NCI-H2171 treated with DMSO at 0.1 percent for 48 hours (cell line): Measurements from ENCODE around the gene RBP3.
A peak's percentile ranks its signal among the peaks of the same experiment; 100 is the strongest.

Source experiments
- DNase-seq: peaks from one replicate; lab custom pipeline; 2025; lab: John Stamatoyannopoulos, UW

RBP3 gene

GRCh38 chr10:47318706-47319105, 29.5 kb upstream of the RBP3 start:
- peak; percentile 5 for DNase-seq

DNA sequence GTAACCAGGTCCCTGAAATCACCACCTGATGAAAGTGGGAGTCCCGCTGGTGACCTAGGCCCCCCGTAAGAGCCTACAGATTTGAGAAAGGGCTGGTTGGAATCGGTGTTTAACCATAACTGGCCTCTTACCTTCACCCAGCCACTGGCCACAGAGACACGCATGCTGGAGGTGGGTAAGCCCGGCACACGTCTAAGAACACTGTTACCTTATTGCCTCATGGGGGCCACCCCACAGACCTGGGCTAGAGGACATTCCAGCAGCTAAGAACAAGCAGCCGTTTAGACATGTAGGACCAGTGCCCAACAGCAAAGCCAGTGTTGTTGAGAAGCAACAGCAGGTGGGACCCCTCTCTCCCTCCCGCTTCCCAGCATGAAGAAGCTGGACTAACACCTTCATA, 28.4 kb upstream of the RBP3 start:
- DNase-seq, result no peak

- DNase-seq, result no peak
Measured at GRCh38 chr10:47320812-47321211, 27.4 kb upstream of the RBP3 start.

DNA sequence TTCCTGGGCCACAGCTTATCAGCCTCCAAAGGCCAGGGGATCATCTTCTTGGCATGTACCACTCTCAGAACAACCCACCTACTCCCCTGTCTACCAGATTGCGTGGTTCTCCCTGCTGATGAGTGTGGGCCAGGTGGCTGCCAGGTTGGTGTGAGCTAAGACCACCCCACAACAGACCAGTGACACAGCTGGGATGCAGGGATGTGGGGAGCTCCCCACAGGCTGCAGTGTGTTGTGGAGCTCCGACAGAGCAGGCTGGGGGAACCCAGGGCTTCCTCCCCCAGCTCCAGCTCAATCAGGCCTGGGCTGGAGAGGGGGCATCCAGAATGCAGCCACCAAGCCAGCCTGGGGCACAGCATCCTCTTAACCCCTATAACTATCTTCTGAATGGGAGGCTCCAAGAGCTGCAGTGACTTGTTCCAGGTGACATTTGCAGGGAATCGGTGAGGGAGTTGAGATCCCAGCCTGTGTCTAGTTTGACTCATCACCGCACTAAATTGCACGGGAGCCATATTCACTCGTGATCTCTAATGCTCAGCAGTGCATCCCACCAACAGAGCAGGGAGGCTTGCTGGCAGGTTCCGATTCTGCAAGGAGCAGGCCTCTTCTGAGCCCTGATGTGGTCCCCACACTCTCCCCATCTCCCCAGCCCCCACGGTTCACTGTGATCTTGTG, 26.5 kb upstream of the RBP3 start:
- DNase-seq, result no peak

GRCh38 chr10:47322300-47323061, 25.7 kb upstream of the RBP3 start, which contains the start of gene GDF2:
Gene GDF2 (plus strand): TSS chr10:47322454. CDS start chr10:47322669, 215 bp downstream.
- DNase-seq, result no peak

DNA sequence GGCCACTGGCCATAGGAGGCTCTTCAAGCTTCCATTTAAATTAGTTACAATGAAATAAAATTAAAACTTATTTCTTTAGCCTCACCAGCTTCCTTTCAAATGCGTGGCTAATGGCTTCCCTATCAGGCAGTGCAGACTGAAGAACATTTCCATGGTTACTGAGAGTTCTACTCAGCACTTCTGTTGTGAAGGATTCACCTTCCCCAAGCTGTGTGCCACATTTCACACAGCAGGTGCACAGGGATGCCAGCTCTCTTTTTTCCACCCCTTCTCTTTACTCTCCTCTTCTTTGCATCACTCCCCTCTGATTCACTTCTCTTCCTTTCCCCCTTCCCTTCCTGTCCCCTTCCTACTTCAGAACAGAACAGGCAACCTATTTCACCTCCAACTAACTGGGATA, 25.1 kb upstream of the RBP3 start:
- DNase-seq, result no peak

- DNase-seq, result no peak
Measured at GRCh38 chr10:47323636-47324296, 24.4 kb upstream of the RBP3 start.

- no peak for DNase-seq
Measured at GRCh38 chr10:47325303-47326291, 22.6 kb upstream of the RBP3 start.

- no peak for DNase-seq
Measured at GRCh38 chr10:47326306-47326926, 21.7 kb upstream of the RBP3 start.

DNA sequence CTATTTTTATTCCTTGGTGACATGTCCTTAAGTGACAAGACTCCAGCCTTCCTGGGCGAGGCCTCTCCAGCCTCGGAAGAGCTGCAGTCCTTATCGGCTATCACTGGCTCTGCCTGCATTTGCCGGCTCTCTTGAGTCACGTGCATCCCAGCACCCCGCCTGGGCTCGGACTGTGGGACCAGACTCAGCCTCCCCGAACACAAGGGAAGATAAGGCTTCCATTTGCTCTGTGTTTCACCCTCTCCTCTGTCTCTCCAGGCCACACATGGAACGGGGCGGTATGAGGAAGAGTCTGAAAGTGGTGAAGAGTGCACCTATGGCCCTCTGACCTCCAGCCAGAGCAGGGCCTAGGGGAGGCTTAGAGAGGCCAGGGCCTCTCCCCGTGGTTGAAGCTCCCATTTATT, 21.2 kb upstream of the RBP3 start:
- DNase-seq, result no peak

DNA sequence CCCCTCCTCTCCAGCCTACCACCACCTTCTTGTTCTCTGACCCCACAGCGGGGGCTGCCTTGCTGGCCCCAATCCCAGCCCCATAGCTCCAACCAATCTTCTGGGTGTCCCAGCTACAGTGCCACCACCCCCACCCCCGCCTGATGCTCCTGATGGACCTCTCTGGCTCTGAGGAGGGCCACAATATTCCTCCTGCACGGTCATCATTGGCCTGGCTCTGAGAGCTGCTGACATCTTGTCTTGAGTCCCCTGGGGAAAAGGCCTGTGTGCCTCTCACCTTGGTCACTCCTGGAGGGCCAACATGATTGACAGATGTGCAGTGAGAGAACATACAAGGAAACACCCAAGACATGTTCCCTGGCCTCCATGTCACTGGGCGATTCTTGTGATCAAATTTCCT, 18.3 kb upstream of the RBP3 start:
- DNase-seq, result no peak

DNA sequence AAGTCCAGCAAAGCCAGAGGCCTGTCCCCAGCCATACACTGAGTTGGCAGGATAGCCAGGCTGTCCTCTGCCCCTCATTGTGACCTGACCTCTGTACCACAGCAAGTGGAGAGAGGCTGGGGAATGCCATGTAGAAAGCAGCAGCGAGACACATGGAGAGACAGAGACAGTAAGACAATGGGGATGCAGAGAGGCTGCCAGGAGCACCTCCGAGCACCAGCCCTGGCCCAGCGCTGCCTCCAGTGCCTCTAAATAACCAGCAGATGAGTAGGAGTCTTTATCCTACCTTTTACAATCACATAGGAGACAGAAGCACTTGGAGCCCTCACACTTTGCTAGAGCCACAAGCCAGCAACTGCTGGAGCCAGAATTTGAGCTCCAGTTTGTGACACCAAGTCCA, 17.8 kb upstream of the RBP3 start:
- DNase-seq, result no peak

- DNase-seq, result no peak
Measured at GRCh38 chr10:47330804-47331203, 17.4 kb upstream of the RBP3 start.

- DNase-seq, result no peak
Measured at GRCh38 chr10:47331491-47331890, 16.7 kb upstream of the RBP3 start.

DNA sequence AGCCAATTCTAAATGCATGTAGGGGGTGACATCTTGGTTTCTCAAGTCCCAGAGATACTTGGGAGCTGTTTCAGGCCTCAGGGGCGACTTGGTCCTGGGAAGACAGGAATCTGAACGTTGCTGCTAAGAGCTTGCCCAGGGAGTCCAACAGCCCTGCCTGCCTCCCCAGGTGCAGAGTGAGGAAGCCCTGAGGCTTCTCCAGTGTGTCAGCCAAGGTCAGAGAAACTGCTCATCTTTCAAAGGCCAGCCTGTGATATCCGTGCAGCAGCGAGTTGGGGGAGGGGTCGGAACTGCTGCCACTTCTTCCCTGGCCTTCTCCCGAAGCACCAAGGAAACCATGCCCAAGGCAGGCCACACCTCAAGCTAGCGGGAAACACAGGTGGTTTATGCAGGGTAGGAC, 16.2 kb upstream of the RBP3 start:
- DNase-seq, result no peak

- no peak for DNase-seq
Measured at GRCh38 chr10:47332371-47332770, 15.8 kb upstream of the RBP3 start.

GRCh38 chr10:47332946-47333345, 15.2 kb upstream of the RBP3 start:
- no peak for DNase-seq

- DNase-seq, result no peak
Measured at GRCh38 chr10:47333532-47333931, 14.6 kb upstream of the RBP3 start.

DNA sequence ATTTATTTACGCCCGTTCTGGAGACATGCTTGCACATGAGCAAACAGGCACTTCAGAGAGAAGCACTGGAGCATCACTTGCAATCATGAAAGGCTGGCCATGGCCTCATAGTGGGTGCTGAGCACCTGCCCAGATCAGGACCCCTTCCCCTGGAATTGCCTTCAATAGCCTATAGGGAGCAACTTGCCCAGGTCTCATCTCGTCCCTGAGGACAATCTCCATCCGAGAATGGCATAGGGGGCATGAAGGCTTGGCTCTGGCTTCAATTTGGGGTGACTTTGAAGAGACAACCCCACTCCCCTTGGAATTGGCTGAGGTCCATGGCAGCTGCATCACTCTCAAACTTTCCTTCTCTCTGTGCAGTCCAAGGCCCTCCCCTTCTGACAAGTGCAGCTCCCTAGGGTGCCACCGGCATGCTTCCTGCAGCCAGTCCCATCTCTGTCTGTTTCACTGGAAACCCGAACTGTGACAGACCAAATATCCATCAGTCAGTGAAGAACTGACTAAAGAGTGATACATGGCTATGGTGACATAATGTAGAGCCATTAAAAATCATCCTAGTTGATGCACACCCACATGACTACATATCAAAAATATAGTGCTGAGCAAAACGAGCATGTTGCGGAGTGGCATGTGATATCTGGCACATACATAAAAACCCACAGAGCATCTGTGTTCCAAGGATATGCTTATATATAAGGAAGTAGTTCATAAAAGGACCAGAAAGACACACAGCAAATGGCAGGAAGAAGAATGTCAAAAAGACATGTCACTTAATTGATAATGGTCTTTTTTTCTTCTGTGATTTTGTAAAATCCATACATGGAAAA, 13.5 kb upstream of the RBP3 start:
- DNase-seq, result no peak

- DNase-seq, result no peak
Measured at GRCh38 chr10:47335906-47336305, 12.3 kb upstream of the RBP3 start.
